Liver (tissue), 9 donors: Measurements from ENCODE around the gene NR4A3. TPM values are rescaled to one million over a fixed set of nuclear protein-coding genes. Genes with fewer than 3 reads are reported as not detected.

Experiments
- DNase-seq: peaks from one replicate; pipeline ENCODE4 v3.0.0-alpha.2; 2017; ENCODE audit warnings: low spot score
- H3K27ac ChIP-seq, 2 donors: one replicate each; pipeline ENCODE4 v1.7.0; 2013; ENCODE audit warnings: inconsistent platforms in 2 of 2, low read length in 2 of 2, control low read depth in 1 of 2, low read depth in 1 of 2, mild to moderate bottlenecking in 1 of 2
- H3K27me3 ChIP-seq, 4 donors: one replicate each; pipeline versions ENCODE4 v1.6.1 to v1.7.0; 2013; ENCODE audit warnings: low read length in 3 of 4, inconsistent platforms in 1 of 4, mild to moderate bottlenecking in 1 of 4, moderate library complexity in 1 of 4; ENCODE audit not compliant: control insufficient read depth in 4 of 4, insufficient read depth in 4 of 4
- H3K36me3 ChIP-seq, 4 donors: one replicate each; pipeline versions ENCODE4 v1.6.1 to v1.7.0; 2013; ENCODE audit warnings: low read length in 3 of 4, mild to moderate bottlenecking in 3 of 4, low read depth in 1 of 4, moderate library complexity in 1 of 4; ENCODE audit not compliant: control insufficient read depth in 4 of 4, insufficient read depth in 3 of 4
- H3K4me1 ChIP-seq, 4 donors: one replicate each; pipeline versions ENCODE4 v1.6.1 to v1.7.0; 2013; ENCODE audit warnings: low read length in 3 of 4, mild to moderate bottlenecking in 3 of 4, moderate library complexity in 1 of 4; ENCODE audit not compliant: control insufficient read depth in 4 of 4, insufficient read depth in 4 of 4
- H3K4me3 ChIP-seq, 3 donors: one replicate each; pipeline versions ENCODE4 v1.6.1 to v1.7.0; 2013; ENCODE audit warnings: low read length in 3 of 3, control low read depth in 1 of 3, low read depth in 1 of 3, mild to moderate bottlenecking in 1 of 3
- H3K9ac ChIP-seq, 2 donors: one replicate each; pipeline ENCODE4 v1.7.0; 2013; ENCODE audit warnings: low read length in 2 of 2, mild to moderate bottlenecking in 2 of 2, moderate library complexity in 2 of 2, control low read depth in 1 of 2, low read depth in 1 of 2
- H3K9me3 ChIP-seq, 4 donors: one replicate each; pipeline versions ENCODE4 v1.6.1 to v1.7.0; 2013; ENCODE audit warnings: low read length in 3 of 4; ENCODE audit not compliant: control insufficient read depth in 4 of 4
- EGR1 ChIP-seq, 2 donors: IDR thresholded peaks; 2 replicates each; pipeline ENCODE4 v1.6.1; 2016 to 2018; ENCODE audit warnings: antibody characterized with exemption in 2 of 2, low read depth in 2 of 2
- FOXA1 ChIP-seq: IDR thresholded peaks from 2 replicates; pipeline ENCODE4 v1.6.1; 2016; ENCODE audit warnings: antibody characterized with exemption
- FOXA2 ChIP-seq: IDR thresholded peaks from 2 replicates; pipeline ENCODE4 v1.6.1; 2016; ENCODE audit warnings: antibody characterized with exemption
- GABPA ChIP-seq, 2 donors: IDR thresholded peaks in 1 of 2; conservative IDR thresholded peaks in 1 of 2; 2 replicates each; pipeline ENCODE4 v1.6.1; 2016; ENCODE audit warnings: antibody characterized with exemption in 2 of 2, mild to moderate bottlenecking in 1 of 2, moderate library complexity in 1 of 2
- HNF4A ChIP-seq, 2 donors: conservative IDR thresholded peaks; 2 replicates each; pipeline ENCODE4 v1.6.1; 2016; ENCODE audit warnings: antibody characterized with exemption in 2 of 2, mild to moderate bottlenecking in 2 of 2
- HNF4G ChIP-seq: IDR thresholded peaks from 2 replicates; pipeline ENCODE4 v1.6.1; 2016; ENCODE audit warnings: antibody characterized with exemption
- JUND ChIP-seq, 2 donors: IDR thresholded peaks; 2 replicates each; pipeline ENCODE4 v1.6.1; 2016; ENCODE audit warnings: antibody characterized with exemption in 2 of 2
- NR2F2 ChIP-seq: IDR thresholded peaks from 2 replicates; pipeline ENCODE4 v1.6.1; 2016; ENCODE audit warnings: antibody characterized with exemption
- RAD21 ChIP-seq, 2 donors: IDR thresholded peaks; 2 replicates each; pipeline ENCODE4 v1.6.1; 2016; ENCODE audit warnings: antibody characterized with exemption in 2 of 2, mild to moderate bottlenecking in 2 of 2
- RXRA ChIP-seq, 2 donors: IDR thresholded peaks; 2 replicates each; pipeline ENCODE4 v1.6.1; 2017 to 2018; ENCODE audit warnings: antibody characterized with exemption in 2 of 2, mild to moderate bottlenecking in 1 of 2
- SP1 ChIP-seq: IDR thresholded peaks from 2 replicates; pipeline ENCODE4 v1.6.1; 2018; ENCODE audit warnings: antibody characterized with exemption, mild to moderate bottlenecking
- TAF1 ChIP-seq: conservative IDR thresholded peaks from 2 replicates; pipeline ENCODE4 v1.6.1; 2016; ENCODE audit warnings: antibody characterized with exemption, mild to moderate bottlenecking
- YY1 ChIP-seq: IDR thresholded peaks from 2 replicates; pipeline ENCODE4 v1.6.1; 2016; ENCODE audit warnings: antibody characterized with exemption, mild to moderate bottlenecking
- WGBS: extraction: QIAGEN DNeasy Blood & Tissue Kit; methylation state at CpG from one replicate; pipeline ENCODE4 v1.1.7; 2013; 5-methylcytosine and 5-hydroxymethylcytosine counted together
- polyA plus RNA-seq, 2 donors: library from polyadenylated mRNA; stranded (reverse) in 1 of 2; unstranded in 1 of 2; fragments of 200-250 nt in 1 of 2; fragments of >200 nt in 1 of 2; fragmentation: Nextera tagmentation in 1 of 2; extraction: Ambion mirVana in 1 of 2; gene quantifications; one replicate each; pipeline versions ENCODE4 v1.2.1 to v1.2.3, GENCODE V29; 2013 to 2015
- total RNA-seq, 2 donors: library from RNA; depleted of rRNA; stranded (reverse); fragments of >200 nt; gene quantifications; one replicate each; pipeline ENCODE4 v1.2.3, GENCODE V29; 2014
- TF ChIP-seq, protein P1 (sequence below): IDR thresholded peaks from 2 replicates; pipeline ENCODE4 v1.6.1; 2016; ENCODE audit warnings: antibody characterized with exemption, mild to moderate bottlenecking
- TF ChIP-seq, protein P2 (sequence below): fragments of 150-350 bp; IDR thresholded peaks from 2 replicates; pipeline ENCODE4 v1.5.1; 2017; ENCODE audit warnings: improper control_type of control experiment, low read depth, low read length; ENCODE audit not compliant: missing input control
- TF ChIP-seq, protein P3 (sequence below): IDR thresholded peaks from 2 replicates; pipeline ENCODE4 v1.6.1; 2016; ENCODE audit warnings: antibody characterized with exemption
- TF ChIP-seq, protein P4 (sequence below): IDR thresholded peaks from 2 replicates; pipeline ENCODE4 v1.6.1; 2016; ENCODE audit warnings: antibody characterized with exemption
- TF ChIP-seq, protein P5 (sequence below): IDR thresholded peaks from 2 replicates; pipeline ENCODE4 v1.6.1; 2016; ENCODE audit warnings: antibody characterized with exemption
- donor health status: healthy.
- donor health status: healthy.
- donor health status: healthy.
- donor health status: healthy.
- donor health status: healthy.

The NR4A3 gene
- total and polyA plus RNA-seq, 4 donors, result 0.02 to 0.14 (median 0.09) TPM

DNA sequence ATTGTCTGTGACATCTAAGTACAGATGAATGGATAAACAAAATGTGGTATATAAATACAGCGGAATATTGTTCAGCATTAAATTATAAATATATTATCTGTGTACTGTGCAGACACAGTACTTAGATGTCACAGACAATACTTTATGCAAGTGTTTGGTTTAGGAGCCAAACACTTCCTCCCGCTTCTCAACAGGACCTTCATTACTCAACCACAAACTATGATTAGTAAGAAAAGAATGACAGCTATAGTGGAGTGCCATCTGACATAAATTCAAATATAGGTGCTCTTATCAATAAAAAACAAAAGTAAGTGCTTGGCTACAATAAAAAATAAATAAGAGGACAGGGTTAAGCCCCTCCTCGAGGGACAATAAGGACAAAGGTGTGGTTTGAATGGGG is 45.9 kb downstream of the NR4A3 start:
- Histone ChIP-seq H3K4me3 (no peak overlapping the region), H3K9me3 (no peaks in the 10 kb centered on the region), H3K27ac (no peak overlapping the region), H3K36me3 (peaks cover 0 to 2% (median 0%) of the 10 kb centered on the region in 4 donors), H3K9ac (no peak overlapping the region), H3K27me3 (no peaks in the 10 kb centered on the region), H3K4me1 (no peaks in the 10 kb centered on the region)
- TF ChIP-seq FOXA1 (no peak), NR2F2 (no peak), HNF4A (conservative IDR thresholded peaks at IDR 0.05) (no peak), FOXA2 (no peak), GABPA (IDR thresholded peaks at IDR 0.05 in 1 of 2, conservative IDR thresholded peaks at IDR 0.05 in 1 of 2) (no peak), SP1 (no peak), EGR1 (IDR thresholded peaks at IDR 0.05; ENCODE audit: low read depth in 2 of 2) (no peak), HNF4G (no peak), JUND (IDR thresholded peaks at IDR 0.05) (no peak), YY1 (no peak), RAD21 (IDR thresholded peaks at IDR 0.05) (no peak)
- TF ChIP-seq, protein P1, sequence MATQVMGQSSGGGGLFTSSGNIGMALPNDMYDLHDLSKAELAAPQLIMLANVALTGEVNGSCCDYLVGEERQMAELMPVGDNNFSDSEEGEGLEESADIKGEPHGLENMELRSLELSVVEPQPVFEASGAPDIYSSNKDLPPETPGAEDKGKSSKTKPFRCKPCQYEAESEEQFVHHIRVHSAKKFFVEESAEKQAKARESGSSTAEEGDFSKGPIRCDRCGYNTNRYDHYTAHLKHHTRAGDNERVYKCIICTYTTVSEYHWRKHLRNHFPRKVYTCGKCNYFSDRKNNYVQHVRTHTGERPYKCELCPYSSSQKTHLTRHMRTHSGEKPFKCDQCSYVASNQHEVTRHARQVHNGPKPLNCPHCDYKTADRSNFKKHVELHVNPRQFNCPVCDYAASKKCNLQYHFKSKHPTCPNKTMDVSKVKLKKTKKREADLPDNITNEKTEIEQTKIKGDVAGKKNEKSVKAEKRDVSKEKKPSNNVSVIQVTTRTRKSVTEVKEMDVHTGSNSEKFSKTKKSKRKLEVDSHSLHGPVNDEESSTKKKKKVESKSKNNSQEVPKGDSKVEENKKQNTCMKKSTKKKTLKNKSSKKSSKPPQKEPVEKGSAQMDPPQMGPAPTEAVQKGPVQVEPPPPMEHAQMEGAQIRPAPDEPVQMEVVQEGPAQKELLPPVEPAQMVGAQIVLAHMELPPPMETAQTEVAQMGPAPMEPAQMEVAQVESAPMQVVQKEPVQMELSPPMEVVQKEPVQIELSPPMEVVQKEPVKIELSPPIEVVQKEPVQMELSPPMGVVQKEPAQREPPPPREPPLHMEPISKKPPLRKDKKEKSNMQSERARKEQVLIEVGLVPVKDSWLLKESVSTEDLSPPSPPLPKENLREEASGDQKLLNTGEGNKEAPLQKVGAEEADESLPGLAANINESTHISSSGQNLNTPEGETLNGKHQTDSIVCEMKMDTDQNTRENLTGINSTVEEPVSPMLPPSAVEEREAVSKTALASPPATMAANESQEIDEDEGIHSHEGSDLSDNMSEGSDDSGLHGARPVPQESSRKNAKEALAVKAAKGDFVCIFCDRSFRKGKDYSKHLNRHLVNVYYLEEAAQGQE, result no peak
- TF ChIP-seq, protein P2, sequence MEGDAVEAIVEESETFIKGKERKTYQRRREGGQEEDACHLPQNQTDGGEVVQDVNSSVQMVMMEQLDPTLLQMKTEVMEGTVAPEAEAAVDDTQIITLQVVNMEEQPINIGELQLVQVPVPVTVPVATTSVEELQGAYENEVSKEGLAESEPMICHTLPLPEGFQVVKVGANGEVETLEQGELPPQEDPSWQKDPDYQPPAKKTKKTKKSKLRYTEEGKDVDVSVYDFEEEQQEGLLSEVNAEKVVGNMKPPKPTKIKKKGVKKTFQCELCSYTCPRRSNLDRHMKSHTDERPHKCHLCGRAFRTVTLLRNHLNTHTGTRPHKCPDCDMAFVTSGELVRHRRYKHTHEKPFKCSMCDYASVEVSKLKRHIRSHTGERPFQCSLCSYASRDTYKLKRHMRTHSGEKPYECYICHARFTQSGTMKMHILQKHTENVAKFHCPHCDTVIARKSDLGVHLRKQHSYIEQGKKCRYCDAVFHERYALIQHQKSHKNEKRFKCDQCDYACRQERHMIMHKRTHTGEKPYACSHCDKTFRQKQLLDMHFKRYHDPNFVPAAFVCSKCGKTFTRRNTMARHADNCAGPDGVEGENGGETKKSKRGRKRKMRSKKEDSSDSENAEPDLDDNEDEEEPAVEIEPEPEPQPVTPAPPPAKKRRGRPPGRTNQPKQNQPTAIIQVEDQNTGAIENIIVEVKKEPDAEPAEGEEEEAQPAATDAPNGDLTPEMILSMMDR, result no peak
- TF ChIP-seq, protein P3, sequence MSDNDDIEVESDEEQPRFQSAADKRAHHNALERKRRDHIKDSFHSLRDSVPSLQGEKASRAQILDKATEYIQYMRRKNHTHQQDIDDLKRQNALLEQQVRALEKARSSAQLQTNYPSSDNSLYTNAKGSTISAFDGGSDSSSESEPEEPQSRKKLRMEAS, result no peak
- TF ChIP-seq, protein P4, sequence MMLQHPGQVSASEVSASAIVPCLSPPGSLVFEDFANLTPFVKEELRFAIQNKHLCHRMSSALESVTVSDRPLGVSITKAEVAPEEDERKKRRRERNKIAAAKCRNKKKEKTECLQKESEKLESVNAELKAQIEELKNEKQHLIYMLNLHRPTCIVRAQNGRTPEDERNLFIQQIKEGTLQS, result no peak
- TF ChIP-seq, protein P5, sequence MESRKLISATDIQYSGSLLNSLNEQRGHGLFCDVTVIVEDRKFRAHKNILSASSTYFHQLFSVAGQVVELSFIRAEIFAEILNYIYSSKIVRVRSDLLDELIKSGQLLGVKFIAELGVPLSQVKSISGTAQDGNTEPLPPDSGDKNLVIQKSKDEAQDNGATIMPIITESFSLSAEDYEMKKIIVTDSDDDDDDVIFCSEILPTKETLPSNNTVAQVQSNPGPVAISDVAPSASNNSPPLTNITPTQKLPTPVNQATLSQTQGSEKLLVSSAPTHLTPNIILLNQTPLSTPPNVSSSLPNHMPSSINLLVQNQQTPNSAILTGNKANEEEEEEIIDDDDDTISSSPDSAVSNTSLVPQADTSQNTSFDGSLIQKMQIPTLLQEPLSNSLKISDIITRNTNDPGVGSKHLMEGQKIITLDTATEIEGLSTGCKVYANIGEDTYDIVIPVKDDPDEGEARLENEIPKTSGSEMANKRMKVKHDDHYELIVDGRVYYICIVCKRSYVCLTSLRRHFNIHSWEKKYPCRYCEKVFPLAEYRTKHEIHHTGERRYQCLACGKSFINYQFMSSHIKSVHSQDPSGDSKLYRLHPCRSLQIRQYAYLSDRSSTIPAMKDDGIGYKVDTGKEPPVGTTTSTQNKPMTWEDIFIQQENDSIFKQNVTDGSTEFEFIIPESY, result no peak
- WGBS, result 74% methylated on average over 3 of the region's 3 CpGs
- DNase-seq, result no peak

DNA sequence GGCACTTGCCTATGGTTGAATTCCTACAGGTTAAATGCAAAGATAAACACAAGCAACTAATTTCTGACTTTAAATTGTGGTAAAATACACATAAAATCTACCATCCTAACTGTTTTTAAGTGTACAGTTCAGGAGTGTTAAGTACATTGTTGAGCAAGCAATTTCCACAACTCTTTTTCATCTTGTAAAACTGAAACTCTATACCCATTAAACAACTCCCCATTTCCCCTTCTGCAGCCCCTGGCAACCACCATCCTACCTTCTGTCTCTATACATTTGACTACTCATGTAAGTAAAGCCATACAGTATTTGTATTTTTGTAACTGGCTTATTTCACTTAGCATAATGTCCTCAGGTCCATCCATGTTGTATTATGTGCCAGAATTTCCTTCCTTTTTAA is 46.3 kb downstream of the NR4A3 start:
- no peaks in the 10 kb centered on the region for H3K4me1 ChIP-seq
- no peak overlapping the region for H3K4me3 ChIP-seq
- no peaks in the 10 kb centered on the region for H3K27me3 ChIP-seq
- H3K36me3 ChIP-seq, result no peaks in the 10 kb centered on the region
- no peak for DNase-seq
- no peak overlapping the region for H3K9ac ChIP-seq
- no peaks in the 10 kb centered on the region for H3K9me3 ChIP-seq
- TF ChIP-seq HNF4G (no peak), RAD21 (IDR thresholded peaks at IDR 0.05) (no peak), GABPA (IDR thresholded peaks at IDR 0.05 in 1 of 2, conservative IDR thresholded peaks at IDR 0.05 in 1 of 2) (no peak), TAF1 (no peak), YY1 (no peak), SP1 (no peak), JUND (IDR thresholded peaks at IDR 0.05) (no peak), FOXA2 (no peak), NR2F2 (no peak), RXRA (IDR thresholded peaks at IDR 0.05) (no peak)
- TF ChIP-seq, protein P4, result no peak
- TF ChIP-seq, protein P1, result no peak
- H3K27ac ChIP-seq, result no peak overlapping the region
